Heart left ventricle (tissue), 16 donors: ENCODE results near the gene MAML3. TPM values are rescaled to one million over a fixed set of nuclear protein-coding genes. Genes with fewer than 3 reads are reported as not detected.

Experiments
- ATAC-seq, 4 donors: fragments of 200-7000 bp; cut with Tn5 transposase; one replicate each; pipeline ENCODE4 v1.9.1; 2020 to 2022; ENCODE audit warnings: moderate library complexity in 4 of 4, mild to moderate bottlenecking in 3 of 4, moderate number of reproducible peaks in 1 of 4
- DNase-seq, 5 donors: peaks; one replicate each; pipeline ENCODE4 v3.0.0-alpha.2; 2020
- H3K27ac ChIP-seq, 12 donors: fragments of 200-600 bp; sonication (generic) in 4 of 12; one replicate each; pipeline versions ENCODE4 v1.5.0 to v1.8.0; 2016 to 2022; ENCODE audit warnings: mild to moderate bottlenecking in 2 of 12
- H3K27me3 ChIP-seq, 9 donors: fragments of 200-600 bp; sonication (generic) in 2 of 9; one replicate each; pipeline versions ENCODE4 v1.5.1 to v1.8.0; 2016 to 2022; ENCODE audit warnings: mild to moderate bottlenecking in 3 of 9
- H3K36me3 ChIP-seq, 9 donors: fragments of 200-600 bp; sonication (generic) in 2 of 9; one replicate each; pipeline versions ENCODE4 v1.5.0 to v1.8.0; 2018 to 2022; ENCODE audit warnings: mild to moderate bottlenecking in 2 of 9
- H3K4me1 ChIP-seq, 12 donors: fragments of 200-600 bp; sonication (generic) in 4 of 12; one replicate each; pipeline versions ENCODE4 v1.5.0 to v1.8.0; 2016 to 2022; ENCODE audit warnings: mild to moderate bottlenecking in 3 of 12
- H3K4me3 ChIP-seq, 12 donors: fragments of 200-600 bp; sonication (generic) in 4 of 12; one replicate each; pipeline versions ENCODE4 v1.5.0 to v1.8.0; 2017 to 2022; ENCODE audit warnings: mild to moderate bottlenecking in 9 of 12, moderate library complexity in 4 of 12
- H3K9me3 ChIP-seq, 12 donors: fragments of 200-600 bp; sonication (generic) in 4 of 12; one replicate each; pipeline versions ENCODE4 v1.5.0 to v1.8.0; 2016 to 2022; ENCODE audit warnings: mild to moderate bottlenecking in 1 of 12
- CTCF ChIP-seq, 12 donors: fragments of 200-600 bp; sonication (generic) in 4 of 12; IDR thresholded peaks; one replicate each; pipeline versions ENCODE4 v1.5.0 to v1.8.0; 2018 to 2022; ENCODE audit warnings: antibody characterized with exemption in 12 of 12, mild to moderate bottlenecking in 5 of 12
- POLR2A ChIP-seq, 2 donors: fragments of 450-650 bp; IDR thresholded peaks; one replicate each; pipeline ENCODE4 v1.6.1; 2017; ENCODE audit warnings: antibody characterized with exemption in 2 of 2, mild to moderate bottlenecking in 2 of 2, moderate library complexity in 2 of 2
- WGBS, 4 donors: extraction: QIAGEN DNeasy Blood & Tissue Kit in 2 of 4; methylation state at CpG; one replicate each; pipeline versions ENCODE4 v1.1.5 to v1.1.7; 2013 to 2018; 5-methylcytosine and 5-hydroxymethylcytosine counted together
- intact Hi-C, 10 donors: fragments of 100-400 bp; cut with DNase I; formaldehyde crosslinking; loops; one replicate each; pipeline versions ENCODE4 v1.11.1 to v1.14.2; 2022
- polyA plus RNA-seq, 2 donors: library from polyadenylated mRNA; stranded (reverse); fragments of 200-250 nt; gene quantifications; one replicate each; pipeline ENCODE4 v1.2.3, GENCODE V29; 2013
- total RNA-seq, 9 donors: library from RNA; depleted of rRNA in 2 of 9; stranded (reverse); fragments of >200 nt in 2 of 9; fragmentation: NEBNext Ultra II Directional in 3 of 9; extraction: Animal tissue kit (Norgen Biotek cat#: 25700) in 3 of 9; gene quantifications; one replicate each; pipeline versions ENCODE4 v1.1.0 to v1.2.4, GENCODE V29; 2016 to 2023
- donor health status: ischemic (EF 13 %, LVEDD 7.1; RV severe dilation, severe dysfunction).
- donor health status: healthy with polysubstance abuse.
- donor health status: DM: no; HTN: yes; CAD: no.
- donor health status: DM: no; HTN: no; CAD: no.
- donor health status: ischemic (EF 25% LVEDD 6.9; RV normal size, moderate dysfunction).
- donor health status: ischemic (EF 25% LVEDD 5.7; RV mildly dilated, moderate dysfunction).
- donor health status: healthy.
- donor health status: DM: yes; HTN: yes; CAD: no.
- donor health status: ischemic (EF 35%, LVEDD 5.7; RV mildly dilated, moderate dysfunction).
- donor health status: nonischemic (EF 11% LVEDD 7.7; RV severe dilation, severe dysfunction).
- donor health status: DM: yes; HTN: yes; CAD: no.
- donor health status: PGD.
- donor health status: ischemic (EF 29% LVEDD 5.4; RV normal size, mild dysfunction).
- donor health status: nonischemic (EF 23%, LVEDD 6.1; RV moderate dilation, normal function).

Gene MAML3
- total and polyA plus RNA-seq, 11 donors, result 0.76 to 5.9 (median 2.4) TPM

- intact Hi-C loops, result loop anchor here in 3 of 10 donors (5.0 to 10.0 kb wide), 3 partner anchors 106 to 123 kb away; no protein-coding TSS in a partner anchor
- DNase-seq, result no peak
- H3K36me3 ChIP-seq, result no peaks in the 10 kb centered on the region
- no peak for TF ChIP-seq POLR2A (IDR thresholded peaks at IDR 0.05)
- no peak for TF ChIP-seq CTCF (IDR thresholded peaks at IDR 0.05)
- no peaks in the 10 kb centered on the region for H3K9me3 ChIP-seq
- no peak for ATAC-seq
- H3K4me3 ChIP-seq, result no peak overlapping the region
- peaks cover 0 to 9% (median 0%) of the 10 kb centered on the region in 12 donors for H3K4me1 ChIP-seq
- H3K27ac ChIP-seq, result no peak overlapping the region
- 95 to 98% (median 96%) methylated on average over 9 of the region's 9 CpGs for WGBS, 4 donors
- no peaks in the 10 kb centered on the region for H3K27me3 ChIP-seq
Measured at GRCh38 chr4:139860435-139861024, 293.5 kb downstream of the MAML3 start.

GRCh38 chr4:139859876-139860275 is 294.1 kb downstream of the MAML3 start:
- ATAC-seq (no peak), DNase-seq (no peak)
- Histone ChIP-seq H3K4me1 (peaks cover 0 to 9% (median 0%) of the 10 kb centered on the region in 12 donors), H3K27me3 (no peaks in the 10 kb centered on the region), H3K9me3 (no peaks in the 10 kb centered on the region), H3K4me3 (no peak overlapping the region), H3K36me3 (no peaks in the 10 kb centered on the region), H3K27ac (no peak overlapping the region)
- TF ChIP-seq CTCF (IDR thresholded peaks at IDR 0.05), result no peak
- no peak for TF ChIP-seq POLR2A (IDR thresholded peaks at IDR 0.05)
- intact Hi-C loops, result loop anchor here in 3 of 10 donors (5.0 to 10.0 kb wide), 3 partner anchors 105 to 123 kb away; no protein-coding TSS in a partner anchor
- WGBS, 4 donors, result 94 to 97% (median 96%) methylated on average over 31 of the region's 31 CpGs

GRCh38 chr4:139858436-139859205 is 295.4 kb downstream of the MAML3 start:
- H3K36me3 ChIP-seq, result no peaks in the 10 kb centered on the region
- H3K9me3 ChIP-seq, result no peaks in the 10 kb centered on the region
- H3K27ac ChIP-seq, result no peak overlapping the region
- intact Hi-C loops, result no loop called here
- ATAC-seq (no peak), DNase-seq (no peak)
- H3K4me3 ChIP-seq, result no peak overlapping the region
- H3K4me1 ChIP-seq, result peaks cover 0 to 9% (median 0%) of the 10 kb centered on the region in 12 donors
- no peaks in the 10 kb centered on the region for H3K27me3 ChIP-seq
- WGBS, 4 donors, result 83 to 97% (median 92%) methylated on average over 8 of the region's 8 CpGs
- TF ChIP-seq POLR2A (IDR thresholded peaks at IDR 0.05) (no peak), CTCF (IDR thresholded peaks at IDR 0.05) (no peak)

GRCh38 chr4:139857977-139858376 is 296.0 kb downstream of the MAML3 start:
- DNase-seq (no peak), ATAC-seq (no peak)
- H3K4me3 ChIP-seq, result no peak overlapping the region
- H3K27ac ChIP-seq, result no peak overlapping the region
- WGBS, 4 donors, result 50 to 77% (median 68%) methylated on average over 2 of the region's 2 CpGs
- peaks cover 0 to 9% (median 0%) of the 10 kb centered on the region in 12 donors for H3K4me1 ChIP-seq
- H3K27me3 ChIP-seq, result no peaks in the 10 kb centered on the region
- intact Hi-C loops, result no loop called here
- H3K9me3 ChIP-seq, result no peaks in the 10 kb centered on the region
- H3K36me3 ChIP-seq, result no peaks in the 10 kb centered on the region
- TF ChIP-seq CTCF (IDR thresholded peaks at IDR 0.05) (no peak), POLR2A (IDR thresholded peaks at IDR 0.05) (no peak)
